WTC11 (cell line): ENCODE measurements around the gene GIMAP8. TPM values are rescaled to one million over a fixed set of nuclear protein-coding genes. Genes with fewer than 3 reads are reported as not detected.

Source experiments
- ATAC-seq: fragments of 200-7000 bp; cut with Tn5 transposase; 2 replicates; pipeline ENCODE4 v1.10.0; 2021; ENCODE audit warnings: mild to moderate bottlenecking, moderate library complexity
- CTCF ChIA-PET: fragments of 300-600 bp; sonication (Branson Sonifier 250); formaldehyde crosslinking; loops from one replicate; lab custom pipeline; 2021; ENCODE audit warnings: antibody characterized with exemption; lab: Charles Lee
- POLR2A ChIA-PET: fragments of 350-600 bp; sonication (Branson Sonifier 250); formaldehyde crosslinking; loops from one replicate; lab custom pipeline; 2021; ENCODE audit warnings: antibody characterized with exemption; lab: Charles Lee
- DNase-seq: peaks from one replicate; pipeline ENCODE4 v3.0.0; 2021; ENCODE audit warnings: low spot score
- H3K27ac Mint-ChIP-seq: 2 replicates; pipeline ENCODE4 v1.8.0; 2021; ENCODE audit warnings: mixed read lengths
- H3K27me3 Mint-ChIP-seq: 2 replicates; pipeline ENCODE4 v1.8.0; 2021; ENCODE audit warnings: low read depth, mild to moderate bottlenecking, moderate library complexity, mixed read lengths
- H3K36me3 Mint-ChIP-seq: 2 replicates; pipeline ENCODE4 v1.8.0; 2021; ENCODE audit warnings: mixed read lengths
- H3K4me1 Mint-ChIP-seq: 2 replicates; pipeline ENCODE4 v1.8.0; 2022; ENCODE audit warnings: mixed read lengths
- H3K4me3 Mint-ChIP-seq: 2 replicates; pipeline ENCODE4 v1.8.0; 2021; ENCODE audit warnings: mild to moderate bottlenecking, moderate library complexity, mixed read lengths
- H3K9me3 Mint-ChIP-seq: 2 replicates; pipeline ENCODE4 v1.8.0; 2021; ENCODE audit warnings: mixed read lengths
- CREB1 ChIP-seq: sonication (generic); formaldehyde crosslinking; IDR thresholded peaks from 2 replicates; pipeline ENCODE4 v1.8.0; 2023; ENCODE audit warnings: mild to moderate bottlenecking, missing genetic modification reagents
- ESRRA ChIP-seq: sonication (generic); formaldehyde crosslinking; IDR thresholded peaks from 2 replicates; pipeline ENCODE4 v1.8.1; 2022; ENCODE audit warnings: mild to moderate bottlenecking, missing genetic modification reagents, borderline replicate concordance
- ETV6 ChIP-seq: sonication (generic); formaldehyde crosslinking; IDR thresholded peaks from 2 replicates; pipeline ENCODE4 v1.8.1; 2022; ENCODE audit warnings: mild to moderate bottlenecking, missing genetic modification reagents
- FOXJ3 ChIP-seq: sonication (generic); formaldehyde crosslinking; IDR thresholded peaks from 2 replicates; pipeline ENCODE4 v1.9.0; 2021; ENCODE audit warnings: missing genetic modification reagents, mild to moderate bottlenecking, borderline replicate concordance
- KAT7 ChIP-seq: sonication (generic); formaldehyde crosslinking; IDR thresholded peaks from 2 replicates; pipeline ENCODE4 v1.8.1; 2023; ENCODE audit warnings: missing genetic modification reagents, mild to moderate bottlenecking, borderline replicate concordance
- TCF7 ChIP-seq: sonication (generic); formaldehyde crosslinking; IDR thresholded peaks from 2 replicates; pipeline ENCODE4 v1.8.0; 2022; ENCODE audit warnings: mild to moderate bottlenecking, low read depth, missing genetic modification reagents, moderate library complexity
- TEAD1 ChIP-seq: sonication (generic); formaldehyde crosslinking; IDR thresholded peaks from 2 replicates; pipeline ENCODE4 v1.8.0; 2022; ENCODE audit warnings: mild to moderate bottlenecking, missing genetic modification reagents
- TEAD4 ChIP-seq: sonication (generic); formaldehyde crosslinking; IDR thresholded peaks from 2 replicates; pipeline ENCODE4 v1.8.0; 2022; ENCODE audit warnings: mild to moderate bottlenecking, missing genetic modification reagents
- ZNF232 ChIP-seq: sonication (generic); formaldehyde crosslinking; IDR thresholded peaks from 2 replicates; pipeline ENCODE4 v1.8.0; 2022; ENCODE audit warnings: mild to moderate bottlenecking, missing genetic modification reagents
- ZNF263 ChIP-seq: sonication (generic); formaldehyde crosslinking; IDR thresholded peaks from 2 replicates; pipeline ENCODE4 v1.8.1; 2022; ENCODE audit warnings: low read depth, mild to moderate bottlenecking, moderate library complexity, missing genetic modification reagents
- ZNF423 ChIP-seq: fragments of 250-450 bp; sonication (Bioruptor Pico); IDR thresholded peaks from 2 replicates; pipeline ENCODE4 v2.1.2; 2022; ENCODE audit warnings: mild to moderate bottlenecking, moderate library complexity
- total RNA-seq: library from RNA; stranded (reverse); gene quantifications from 3 replicates; pipeline ENCODE4 v1.2.3, GENCODE V29; 2021
- TF ChIP-seq, protein P1 (sequence below): sonication (generic); formaldehyde crosslinking; IDR thresholded peaks from 2 replicates; pipeline ENCODE4 v1.8.0; 2022; ENCODE audit warnings: missing genetic modification reagents
- TF ChIP-seq, protein P2 (sequence below): sonication (generic); formaldehyde crosslinking; IDR thresholded peaks from 2 replicates; pipeline ENCODE4 v1.8.0; 2023; ENCODE audit warnings: mild to moderate bottlenecking, missing genetic modification reagents
- TF ChIP-seq, protein P3 (sequence below): sonication (generic); formaldehyde crosslinking; IDR thresholded peaks from 2 replicates; pipeline ENCODE4 v1.8.1; 2022; ENCODE audit warnings: missing genetic modification reagents, borderline replicate concordance
- TF ChIP-seq, protein P4 (sequence below): sonication (generic); formaldehyde crosslinking; IDR thresholded peaks from 2 replicates; pipeline ENCODE4 v1.8.1; 2023; ENCODE audit warnings: mild to moderate bottlenecking, moderate library complexity, missing genetic modification reagents

Gene GIMAP8
- total RNA-seq, 1 experiment from 2014 or later: 0.09 TPM

DNA sequence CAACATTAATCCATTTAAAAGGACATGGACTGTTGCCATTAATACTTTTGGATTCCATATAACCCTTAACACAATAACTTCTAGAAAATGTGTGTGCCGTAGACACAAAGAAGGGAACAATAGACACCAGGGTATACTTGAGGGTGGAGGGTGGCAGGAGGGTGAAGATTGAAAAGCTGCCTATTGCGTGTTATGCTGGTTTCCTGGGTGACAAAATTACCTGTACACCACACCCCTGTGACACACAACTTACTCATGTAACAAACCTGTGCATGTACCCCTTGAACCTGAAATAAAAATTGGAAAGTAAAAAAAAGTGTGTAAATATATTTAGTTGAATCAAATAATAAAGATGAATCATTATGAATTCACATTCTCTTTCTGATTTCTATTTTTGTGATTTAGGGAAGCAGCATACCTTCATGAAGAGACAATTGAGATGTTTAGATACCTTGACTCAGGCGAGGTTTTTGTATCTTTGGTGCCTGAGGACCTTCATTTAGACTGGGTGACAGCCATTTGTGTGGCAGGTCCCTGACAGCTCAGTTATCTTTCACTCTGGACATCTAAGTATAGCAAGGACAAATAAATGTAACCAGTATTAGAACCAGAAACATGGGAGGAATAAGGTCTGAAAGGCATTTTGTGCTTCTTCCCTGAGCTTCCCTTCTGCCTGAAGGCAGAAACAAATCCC lies 28.7 kb downstream of the GIMAP8 start (continued):
- TF ChIP-seq, protein P1, sequence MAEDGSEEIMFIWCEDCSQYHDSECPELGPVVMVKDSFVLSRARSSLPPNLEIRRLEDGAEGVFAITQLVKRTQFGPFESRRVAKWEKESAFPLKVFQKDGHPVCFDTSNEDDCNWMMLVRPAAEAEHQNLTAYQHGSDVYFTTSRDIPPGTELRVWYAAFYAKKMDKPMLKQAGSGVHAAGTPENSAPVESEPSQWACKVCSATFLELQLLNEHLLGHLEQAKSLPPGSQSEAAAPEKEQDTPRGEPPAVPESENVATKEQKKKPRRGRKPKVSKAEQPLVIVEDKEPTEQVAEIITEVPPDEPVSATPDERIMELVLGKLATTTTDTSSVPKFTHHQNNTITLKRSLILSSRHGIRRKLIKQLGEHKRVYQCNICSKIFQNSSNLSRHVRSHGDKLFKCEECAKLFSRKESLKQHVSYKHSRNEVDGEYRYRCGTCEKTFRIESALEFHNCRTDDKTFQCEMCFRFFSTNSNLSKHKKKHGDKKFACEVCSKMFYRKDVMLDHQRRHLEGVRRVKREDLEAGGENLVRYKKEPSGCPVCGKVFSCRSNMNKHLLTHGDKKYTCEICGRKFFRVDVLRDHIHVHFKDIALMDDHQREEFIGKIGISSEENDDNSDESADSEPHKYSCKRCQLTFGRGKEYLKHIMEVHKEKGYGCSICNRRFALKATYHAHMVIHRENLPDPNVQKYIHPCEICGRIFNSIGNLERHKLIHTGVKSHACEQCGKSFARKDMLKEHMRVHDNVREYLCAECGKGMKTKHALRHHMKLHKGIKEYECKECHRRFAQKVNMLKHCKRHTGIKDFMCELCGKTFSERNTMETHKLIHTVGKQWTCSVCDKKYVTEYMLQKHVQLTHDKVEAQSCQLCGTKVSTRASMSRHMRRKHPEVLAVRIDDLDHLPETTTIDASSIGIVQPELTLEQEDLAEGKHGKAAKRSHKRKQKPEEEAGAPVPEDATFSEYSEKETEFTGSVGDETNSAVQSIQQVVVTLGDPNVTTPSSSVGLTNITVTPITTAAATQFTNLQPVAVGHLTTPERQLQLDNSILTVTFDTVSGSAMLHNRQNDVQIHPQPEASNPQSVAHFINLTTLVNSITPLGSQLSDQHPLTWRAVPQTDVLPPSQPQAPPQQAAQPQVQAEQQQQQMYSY (CRISPR knock-in tag): no peak
- TF ChIP-seq TEAD4 (CRISPR knock-in tag) (no peak), TCF7 (CRISPR knock-in tag) (no peak), ZNF423 (no peak), CREB1 (CRISPR knock-in tag) (no peak)
- TF ChIP-seq, protein P2, sequence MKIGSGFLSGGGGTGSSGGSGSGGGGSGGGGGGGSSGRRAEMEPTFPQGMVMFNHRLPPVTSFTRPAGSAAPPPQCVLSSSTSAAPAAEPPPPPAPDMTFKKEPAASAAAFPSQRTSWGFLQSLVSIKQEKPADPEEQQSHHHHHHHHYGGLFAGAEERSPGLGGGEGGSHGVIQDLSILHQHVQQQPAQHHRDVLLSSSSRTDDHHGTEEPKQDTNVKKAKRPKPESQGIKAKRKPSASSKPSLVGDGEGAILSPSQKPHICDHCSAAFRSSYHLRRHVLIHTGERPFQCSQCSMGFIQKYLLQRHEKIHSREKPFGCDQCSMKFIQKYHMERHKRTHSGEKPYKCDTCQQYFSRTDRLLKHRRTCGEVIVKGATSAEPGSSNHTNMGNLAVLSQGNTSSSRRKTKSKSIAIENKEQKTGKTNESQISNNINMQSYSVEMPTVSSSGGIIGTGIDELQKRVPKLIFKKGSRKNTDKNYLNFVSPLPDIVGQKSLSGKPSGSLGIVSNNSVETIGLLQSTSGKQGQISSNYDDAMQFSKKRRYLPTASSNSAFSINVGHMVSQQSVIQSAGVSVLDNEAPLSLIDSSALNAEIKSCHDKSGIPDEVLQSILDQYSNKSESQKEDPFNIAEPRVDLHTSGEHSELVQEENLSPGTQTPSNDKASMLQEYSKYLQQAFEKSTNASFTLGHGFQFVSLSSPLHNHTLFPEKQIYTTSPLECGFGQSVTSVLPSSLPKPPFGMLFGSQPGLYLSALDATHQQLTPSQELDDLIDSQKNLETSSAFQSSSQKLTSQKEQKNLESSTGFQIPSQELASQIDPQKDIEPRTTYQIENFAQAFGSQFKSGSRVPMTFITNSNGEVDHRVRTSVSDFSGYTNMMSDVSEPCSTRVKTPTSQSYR: no peak

DNA sequence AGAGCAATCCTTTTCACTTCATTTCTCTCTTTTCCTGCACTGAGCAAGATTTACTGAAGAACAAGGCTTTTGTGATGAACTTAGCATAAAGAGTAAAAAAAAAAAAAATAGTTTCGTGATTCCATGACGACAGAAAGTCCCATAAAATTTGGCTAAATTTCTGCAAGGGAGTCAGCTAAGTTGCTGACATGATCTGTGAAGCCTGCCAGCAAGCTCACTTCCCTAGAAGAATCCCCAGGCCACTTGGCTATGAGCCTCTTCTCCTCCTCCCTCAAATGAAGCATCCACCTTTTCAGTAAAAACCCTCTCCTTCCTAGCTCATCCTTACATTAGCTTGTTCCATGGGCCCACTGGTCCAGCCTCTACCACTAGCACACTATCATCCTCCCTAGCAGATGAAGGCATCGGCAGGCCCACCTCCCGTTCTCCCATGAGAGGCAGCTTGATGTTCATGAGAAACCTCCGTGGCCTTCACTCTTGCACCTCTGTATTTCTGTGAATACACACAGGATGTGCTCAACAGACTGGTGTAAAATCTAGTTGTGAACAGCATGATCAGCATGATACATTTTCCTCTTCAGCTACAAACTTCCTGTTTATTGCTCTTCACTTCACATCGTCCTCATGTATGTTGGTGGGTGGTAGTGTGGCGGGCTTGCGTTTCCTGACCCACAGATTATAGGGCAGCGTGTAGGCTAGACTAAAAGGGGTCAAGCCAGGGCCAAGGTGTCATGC lies 30.9 kb downstream of the GIMAP8 start:
- ChIA-PET CTCF (interaction anchor here (2.0 kb wide), 1 partner anchor 32 kb away, joined by 5 read pairs; no protein-coding TSS in a partner anchor), POLR2A (no interaction called here)
- TF ChIP-seq ZNF232 (CRISPR knock-in tag): no peak
- TF ChIP-seq ETV6 (CRISPR knock-in tag): no peak
- TF ChIP-seq TEAD1 (CRISPR knock-in tag): no peak
- TF ChIP-seq, protein P2: no peak
- TF ChIP-seq KAT7: no peak
- TF ChIP-seq ZNF263 (CRISPR knock-in tag): no peak
- no peak for TF ChIP-seq ZNF423
- TF ChIP-seq ESRRA: no peak
- TF ChIP-seq, protein P3, sequence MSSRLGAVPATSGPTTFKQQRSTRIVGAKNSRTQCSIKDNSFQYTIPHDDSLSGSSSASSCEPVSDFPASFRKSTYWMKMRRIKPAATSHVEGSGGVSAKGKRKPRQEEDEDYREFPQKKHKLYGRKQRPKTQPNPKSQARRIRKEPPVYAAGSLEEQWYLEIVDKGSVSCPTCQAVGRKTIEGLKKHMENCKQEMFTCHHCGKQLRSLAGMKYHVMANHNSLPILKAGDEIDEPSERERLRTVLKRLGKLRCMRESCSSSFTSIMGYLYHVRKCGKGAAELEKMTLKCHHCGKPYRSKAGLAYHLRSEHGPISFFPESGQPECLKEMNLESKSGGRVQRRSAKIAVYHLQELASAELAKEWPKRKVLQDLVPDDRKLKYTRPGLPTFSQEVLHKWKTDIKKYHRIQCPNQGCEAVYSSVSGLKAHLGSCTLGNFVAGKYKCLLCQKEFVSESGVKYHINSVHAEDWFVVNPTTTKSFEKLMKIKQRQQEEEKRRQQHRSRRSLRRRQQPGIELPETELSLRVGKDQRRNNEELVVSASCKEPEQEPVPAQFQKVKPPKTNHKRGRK (CRISPR knock-in tag): no peak
- no peak for TF ChIP-seq CREB1 (CRISPR knock-in tag)
- TF ChIP-seq, protein P4, sequence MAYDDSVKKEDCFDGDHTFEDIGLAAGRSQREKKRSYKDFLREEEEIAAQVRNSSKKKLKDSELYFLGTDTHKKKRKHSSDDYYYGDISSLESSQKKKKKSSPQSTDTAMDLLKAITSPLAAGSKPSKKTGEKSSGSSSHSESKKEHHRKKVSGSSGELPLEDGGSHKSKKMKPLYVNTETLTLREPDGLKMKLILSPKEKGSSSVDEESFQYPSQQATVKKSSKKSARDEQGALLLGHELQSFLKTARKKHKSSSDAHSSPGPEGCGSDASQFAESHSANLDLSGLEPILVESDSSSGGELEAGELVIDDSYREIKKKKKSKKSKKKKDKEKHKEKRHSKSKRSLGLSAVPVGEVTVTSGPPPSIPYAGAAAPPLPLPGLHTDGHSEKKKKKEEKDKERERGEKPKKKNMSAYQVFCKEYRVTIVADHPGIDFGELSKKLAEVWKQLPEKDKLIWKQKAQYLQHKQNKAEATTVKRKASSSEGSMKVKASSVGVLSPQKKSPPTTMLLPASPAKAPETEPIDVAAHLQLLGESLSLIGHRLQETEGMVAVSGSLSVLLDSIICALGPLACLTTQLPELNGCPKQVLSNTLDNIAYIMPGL: no peak
- TF ChIP-seq FOXJ3 (CRISPR knock-in tag): no peak
- Mint-ChIP-seq H3K27ac (no peak overlapping the region), H3K27me3 (peaks cover 8% of the 10 kb centered on the region), H3K4me3 (no peak overlapping the region), H3K36me3 (no peaks in the 10 kb centered on the region), H3K4me1 (peaks cover 16% of the 10 kb centered on the region), H3K9me3 (peaks cover 7% of the 10 kb centered on the region; the same call in 1 of the 2 replicates)
- no peak for ATAC-seq
- no peak for DNase-seq
